ENCODE measurements around the gene LYPD8.
"Not testable (repeated sequence)": the region's sequence is repeated elsewhere in the genome, so short reads cannot be mapped to it uniquely, and the experiment has no call there.

LYPD8 gene, protein sequence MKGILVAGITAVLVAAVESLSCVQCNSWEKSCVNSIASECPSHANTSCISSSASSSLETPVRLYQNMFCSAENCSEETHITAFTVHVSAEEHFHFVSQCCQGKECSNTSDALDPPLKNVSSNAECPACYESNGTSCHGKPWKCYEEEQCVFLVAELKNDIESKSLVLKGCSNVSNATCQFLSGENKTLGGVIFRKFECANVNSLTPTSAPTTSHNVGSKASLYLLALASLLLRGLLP

DNA sequence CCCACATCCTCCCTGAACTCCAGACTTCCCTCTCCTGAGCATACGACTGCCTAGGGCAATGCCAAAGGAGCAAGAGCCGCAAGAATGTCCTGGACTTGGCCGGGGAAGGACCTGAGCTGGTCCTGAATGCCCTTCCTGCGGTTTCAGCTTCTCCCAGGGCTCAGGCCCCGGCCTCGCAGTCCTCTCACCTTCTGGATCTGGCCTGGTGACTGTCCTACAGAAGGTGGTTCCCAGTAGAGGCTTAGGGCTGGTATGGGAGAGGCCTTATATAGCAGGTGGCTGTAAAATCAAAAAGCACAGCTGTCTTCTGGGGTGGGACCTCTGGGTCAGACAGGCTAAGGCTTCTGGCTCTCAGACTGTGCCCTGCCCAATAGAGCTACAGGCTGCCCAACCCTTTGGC, at the start of gene LYPD8:
TSS of gene LYPD8 (minus strand) at position 243 of the 400 bp plus-strand sequence. CDS start 4,678 bp downstream, outside the sequence.
- DNase-seq = no peak

DNA sequence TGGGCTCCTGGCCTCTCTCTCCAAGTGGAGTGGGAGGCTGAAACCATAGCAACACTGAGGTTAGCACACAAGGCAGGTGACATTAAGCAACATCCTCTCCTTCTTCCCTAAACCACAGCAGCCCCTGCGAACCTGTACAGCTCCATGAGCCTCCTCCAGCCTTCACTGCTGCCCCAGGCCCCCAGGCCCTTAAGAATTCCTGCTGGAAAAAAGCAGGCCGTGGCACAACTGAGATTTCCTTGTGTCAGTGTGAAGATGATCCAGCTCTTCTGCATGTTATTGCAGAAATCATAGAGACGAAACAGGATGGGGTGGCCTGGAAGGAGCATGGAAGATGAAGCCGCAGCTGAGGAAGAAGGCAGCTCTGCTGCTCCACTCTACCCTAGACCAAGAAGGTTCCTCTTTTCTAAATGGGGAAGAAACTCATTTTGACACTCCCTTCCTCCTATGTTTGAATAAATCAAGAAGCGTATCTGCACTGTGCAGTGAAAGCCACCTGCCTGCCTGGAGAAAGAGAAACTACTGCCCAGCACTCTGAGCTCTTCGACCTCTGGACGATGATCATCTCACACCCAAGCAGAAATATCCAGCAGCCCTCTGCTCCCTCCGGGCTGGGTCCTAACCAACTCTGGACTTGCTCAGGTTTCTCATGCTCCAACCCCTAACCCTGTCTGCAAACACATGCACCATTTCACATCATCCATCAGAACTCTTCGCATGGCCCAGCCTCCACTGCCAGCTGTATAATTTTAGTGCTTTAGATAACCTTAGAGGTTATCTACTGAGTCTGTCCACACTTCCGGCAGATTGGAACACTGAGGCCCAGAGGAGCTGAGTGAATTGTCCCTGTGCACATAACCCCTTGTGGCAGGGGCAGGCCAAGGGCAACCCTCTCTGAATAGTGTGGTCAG, 49.5 kb upstream of the LYPD8 start:
- DNase-seq = no peak

GRCh38 chr1:248803501-248803900, 47.9 kb upstream of the LYPD8 start:
- not testable (repeated sequence) for DNase-seq

DNA sequence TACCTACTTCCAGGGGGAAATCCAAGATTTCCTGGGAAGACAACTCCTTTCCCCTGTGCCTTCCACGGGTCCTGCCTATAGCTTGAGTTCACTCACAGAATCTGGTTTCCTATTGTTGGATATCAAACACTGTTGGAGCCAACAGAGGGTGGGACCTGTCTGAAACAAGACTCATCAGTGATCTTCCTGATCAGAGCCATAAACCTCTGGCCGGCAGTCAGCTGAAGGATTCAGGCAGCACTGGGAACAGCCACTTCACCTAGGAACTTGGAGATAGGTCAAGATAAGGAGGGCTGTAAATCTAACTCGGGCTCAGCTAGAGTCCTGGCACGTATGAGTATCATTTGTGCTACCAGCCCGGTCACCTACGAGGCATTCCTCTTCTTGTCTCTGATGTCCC, 46.9 kb upstream of the LYPD8 start:
- DNase-seq = no peak

DNA sequence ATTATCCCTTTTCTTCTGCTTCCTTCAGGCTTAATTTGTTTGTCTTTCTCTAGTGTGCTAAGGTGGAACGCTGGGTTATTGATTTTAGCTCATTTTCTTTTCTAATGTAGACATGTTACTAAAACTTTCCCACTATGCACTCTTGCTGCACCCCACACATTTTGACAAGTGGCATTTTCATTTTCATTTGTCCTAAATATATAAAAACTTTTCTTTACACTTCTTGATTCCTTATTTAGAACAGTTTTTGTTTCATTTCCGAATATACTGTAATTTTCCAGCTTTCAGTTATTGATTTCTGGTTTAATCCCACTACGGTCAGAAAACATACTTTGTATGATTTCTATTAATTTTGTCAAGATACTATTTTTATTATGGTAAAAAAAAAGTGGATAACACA, 44.9 kb upstream of the LYPD8 start:
- DNase-seq = no peak

GRCh38 chr1:248798791-248799190, 43.2 kb upstream of the LYPD8 start:
- DNase-seq = no peak

DNA sequence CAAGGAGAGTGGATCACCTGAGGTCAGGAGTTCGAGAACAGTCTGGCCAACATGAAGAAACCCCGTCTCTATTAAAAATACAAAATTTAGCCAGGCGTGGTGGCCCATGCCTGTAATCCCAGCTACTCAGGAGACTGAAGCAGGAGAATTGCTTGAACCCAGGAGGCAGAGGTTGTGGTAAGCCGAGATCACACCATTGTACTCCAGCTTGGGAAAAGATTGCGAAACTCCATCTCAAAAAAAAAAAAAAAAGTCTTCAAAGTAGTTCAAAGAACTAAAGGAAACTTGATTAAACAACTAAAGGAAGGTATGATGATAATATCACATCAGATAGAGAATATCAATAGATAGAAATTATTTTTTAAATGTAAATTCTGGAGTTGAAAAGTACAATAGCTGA, 39.1 kb upstream of the LYPD8 start:
- DNase-seq = not testable (repeated sequence)

DNA sequence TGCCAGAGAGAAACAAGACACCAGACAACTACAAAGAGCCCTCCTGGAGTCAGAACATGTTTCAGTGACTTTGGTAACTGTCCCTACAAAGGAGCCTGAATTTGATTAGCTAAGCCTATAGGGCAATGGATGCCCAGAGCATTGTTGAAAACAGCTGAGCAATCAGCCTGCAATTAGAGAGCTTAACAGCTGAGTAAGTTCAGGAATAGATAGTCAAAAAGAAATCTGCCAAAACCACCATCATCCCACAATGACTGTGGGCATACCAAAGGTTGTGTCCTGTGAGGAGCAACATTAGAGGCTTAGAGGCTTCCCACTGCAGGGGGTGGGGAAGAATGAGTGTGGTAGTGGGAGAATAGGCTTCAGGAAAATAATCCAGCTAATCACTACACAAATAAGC, 38.0 kb upstream of the LYPD8 start:
- DNase-seq = no peak

- DNase-seq = no peak
Observed at GRCh38 chr1:248792342-248792741, 36.8 kb upstream of the LYPD8 start.

DNA sequence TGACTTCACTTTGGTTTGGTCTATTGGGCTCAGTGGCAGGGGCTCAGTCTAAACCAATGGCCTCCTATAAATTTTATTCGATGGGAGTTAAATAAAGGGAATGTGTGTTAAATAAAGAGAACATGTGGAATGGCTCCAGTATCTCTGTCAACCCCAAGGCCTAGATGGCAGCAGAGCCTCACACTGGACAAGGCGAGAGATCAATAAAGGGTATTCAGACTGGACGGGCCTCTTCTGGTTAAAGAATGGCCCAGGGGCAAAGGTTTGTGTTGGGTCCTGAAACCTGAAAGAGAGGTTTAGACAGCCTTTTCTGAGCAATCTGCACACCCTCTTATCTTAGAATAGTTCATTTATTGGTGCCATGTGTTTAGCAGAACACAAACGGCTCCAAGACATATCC, 35.5 kb upstream of the LYPD8 start:
- no peak for DNase-seq

DNA sequence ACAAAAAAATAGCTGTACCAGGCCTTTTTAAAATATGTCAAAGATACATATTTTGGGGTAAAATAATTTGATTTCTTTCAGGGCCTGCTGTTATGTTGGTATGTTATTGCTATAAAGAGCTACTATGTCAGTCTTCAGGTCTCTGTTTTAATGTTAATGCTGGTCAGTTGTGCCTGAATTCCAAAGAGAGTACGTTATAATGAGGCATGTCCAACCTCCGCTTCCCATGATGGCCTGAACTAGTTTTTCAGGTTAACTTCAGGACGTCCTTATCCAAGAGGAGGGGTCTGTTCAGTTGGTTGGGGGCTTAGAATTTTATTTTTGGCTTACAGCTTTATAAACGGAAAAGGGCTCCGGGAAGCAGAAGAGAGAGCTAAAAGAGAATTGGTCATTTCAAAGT, 34.9 kb upstream of the LYPD8 start:
- no peak for DNase-seq

DNA sequence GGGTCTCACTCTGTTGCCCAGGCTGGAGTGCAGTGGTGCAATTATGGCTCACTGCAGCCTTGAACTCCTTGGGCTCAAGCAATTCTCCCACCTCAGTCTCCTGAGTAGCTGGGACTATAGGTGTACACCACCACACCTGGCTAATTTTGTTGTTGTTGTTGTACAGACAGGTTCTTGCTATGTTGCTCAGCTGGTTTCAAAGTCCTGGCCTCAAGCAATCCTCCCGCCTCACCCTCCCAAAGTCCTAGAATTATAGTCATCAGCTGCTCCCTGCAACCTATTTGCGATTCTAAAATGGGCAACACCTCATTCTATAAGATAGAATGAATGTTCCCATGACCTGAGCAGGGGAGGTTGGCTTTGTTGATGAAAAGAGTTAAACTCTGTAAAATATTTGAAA, 33.8 kb upstream of the LYPD8 start:
- not testable (repeated sequence) for DNase-seq

- DNase-seq = no peak
Observed at GRCh38 chr1:248788327-248788726, 32.8 kb upstream of the LYPD8 start.

DNA sequence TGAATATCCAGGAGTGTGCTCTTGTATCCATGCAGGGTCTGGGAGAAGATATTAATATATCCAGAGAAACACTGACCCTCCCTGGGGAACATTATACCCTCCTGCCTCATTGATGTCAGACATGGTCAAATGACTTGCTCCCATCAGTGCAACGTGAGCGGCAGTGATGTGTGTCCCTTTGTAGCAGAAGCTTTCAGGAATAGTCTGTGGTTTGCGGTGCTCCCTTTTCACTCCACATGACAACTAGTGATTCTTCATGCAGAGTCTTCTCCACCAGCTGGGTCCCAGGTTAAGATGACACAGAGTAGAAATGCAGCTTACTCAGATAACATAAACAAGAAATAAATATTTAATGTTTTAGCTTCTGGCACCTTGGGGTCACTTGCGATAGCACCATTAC, 31.9 kb upstream of the LYPD8 start:
- no peak for DNase-seq

DNA sequence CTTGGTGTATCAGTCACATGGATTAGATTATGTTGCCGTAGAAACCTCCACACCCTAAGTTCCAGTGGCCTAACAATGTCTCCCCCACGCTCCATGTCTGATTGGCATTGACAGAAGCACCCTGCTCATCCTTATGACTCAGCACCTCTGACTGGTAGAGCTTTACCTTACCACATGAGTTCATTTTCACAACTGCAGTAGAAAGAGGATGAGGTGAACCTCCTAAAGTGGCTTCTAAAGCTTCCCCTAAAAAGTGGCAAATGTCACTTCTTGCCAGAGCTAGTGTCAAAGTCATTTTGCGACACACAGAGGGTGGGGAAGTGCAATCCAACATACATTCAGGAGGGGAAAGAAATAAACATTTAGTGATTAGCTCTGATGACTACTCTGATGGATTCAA, 30.6 kb upstream of the LYPD8 start:
- DNase-seq = no peak

GRCh38 chr1:248783367-248783766, 27.8 kb upstream of the LYPD8 start:
- DNase-seq = no peak

GRCh38 chr1:248782416-248783141, 27.0 kb upstream of the LYPD8 start:
- DNase-seq = no peak

GRCh38 chr1:248779350-248779749, 23.8 kb upstream of the LYPD8 start:
- no peak for DNase-seq

GRCh38 chr1:248778906-248779305, 23.3 kb upstream of the LYPD8 start:
- no peak for DNase-seq

- no peak for DNase-seq
Observed at GRCh38 chr1:248776991-248777390, 21.4 kb upstream of the LYPD8 start.

DNA sequence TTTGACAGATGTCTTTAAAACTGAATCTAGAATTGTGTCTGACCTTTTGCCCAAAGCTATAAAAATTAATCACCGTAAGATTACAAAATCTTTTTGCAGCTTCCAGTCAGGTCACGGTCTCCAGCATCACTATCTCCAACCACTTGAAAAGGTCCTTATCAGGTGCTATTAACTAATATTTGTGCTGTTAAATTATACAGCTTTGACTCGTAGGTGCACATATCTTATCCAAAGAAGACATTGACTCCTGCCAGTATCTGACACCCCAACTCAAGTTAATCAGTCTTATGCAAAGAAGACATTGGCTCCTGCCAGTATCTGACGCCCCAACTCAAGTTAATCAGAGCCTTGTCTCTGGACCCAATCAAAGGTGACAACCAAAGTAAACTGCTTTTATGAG, 19.9 kb upstream of the LYPD8 start:
- no peak for DNase-seq

GRCh38 chr1:248759644-248760043, 4.1 kb upstream of the LYPD8 start:
- no peak for DNase-seq

- DNase-seq = no peak
Observed at GRCh38 chr1:248758352-248758751, 2.8 kb upstream of the LYPD8 start.

GRCh38 chr1:248757784-248758195, 2.2 kb upstream of the LYPD8 start:
- DNase-seq = no peak

All from activated CD4-positive, alpha-beta T cell treated with anti-CD3 and anti-CD28 coated beads, Interleukin-2, amount 50 U/mL, for 1 hour (primary cell).